ENCODE results near the gene GPBAR1.

Gene GPBAR1

GRCh38 chr2:218286570-218287459 is 26.0 kb downstream of the GPBAR1 start:
- no peak for FAIRE-seq

- FAIRE-seq: no peak
Observed at GRCh38 chr2:218289639-218290315, 29.0 kb downstream of the GPBAR1 start.

- no peak for FAIRE-seq
Observed at GRCh38 chr2:218290316-218291261, 29.8 kb downstream of the GPBAR1 start.

GRCh38 chr2:218291318-218292047 is 30.7 kb downstream of the GPBAR1 start:
- FAIRE-seq: no peak

GRCh38 chr2:218292048-218293014 is 31.5 kb downstream of the GPBAR1 start, which contains the start of gene TMBIM1:
Gene TMBIM1 (minus strand): TSS chr2:218292503. CDS start chr2:218282141, 10,362 bp downstream.
- FAIRE-seq: no peak

DNA sequence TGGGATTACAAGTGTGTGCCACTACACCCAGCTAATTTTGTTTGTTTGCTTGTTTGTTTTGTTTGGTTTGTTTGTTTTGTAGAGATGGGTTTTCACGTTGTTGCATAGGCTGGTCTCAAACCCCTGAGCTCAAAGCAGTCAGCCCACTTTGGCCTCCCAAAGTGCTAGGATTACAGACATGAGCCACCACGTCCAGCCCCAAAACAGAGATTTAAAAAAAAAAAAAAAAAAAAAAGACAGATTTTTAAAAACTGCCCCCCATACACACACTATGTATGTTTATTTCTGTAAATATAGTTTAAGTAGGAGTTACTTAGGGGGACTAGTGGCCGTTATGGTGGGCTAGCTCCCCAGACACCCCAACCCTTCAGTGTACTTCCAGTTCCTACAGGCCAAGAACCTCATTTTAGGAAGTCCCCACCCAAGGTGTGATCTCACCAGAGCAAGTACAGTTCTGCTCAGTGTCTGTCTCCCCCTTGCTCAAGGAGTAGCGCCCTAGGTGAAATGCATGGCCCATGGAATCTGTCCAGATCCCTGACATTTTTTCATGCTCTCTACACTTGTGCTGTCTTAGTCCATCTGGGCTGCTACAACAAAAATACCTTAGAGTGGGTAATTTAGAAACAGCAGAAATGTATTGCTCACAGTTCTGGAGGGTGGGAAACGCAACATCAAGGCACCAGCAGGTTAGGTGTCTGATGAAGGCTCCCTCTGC is 33.1 kb downstream of the GPBAR1 start:
- no peak for FAIRE-seq

- no peak for FAIRE-seq
Observed at GRCh38 chr2:218294430-218295022, 33.7 kb downstream of the GPBAR1 start.

GRCh38 chr2:218295029-218295428 is 34.2 kb downstream of the GPBAR1 start:
- FAIRE-seq: no peak

GRCh38 chr2:218296200-218296599 is 35.4 kb downstream of the GPBAR1 start:
- FAIRE-seq: no peak

DNA sequence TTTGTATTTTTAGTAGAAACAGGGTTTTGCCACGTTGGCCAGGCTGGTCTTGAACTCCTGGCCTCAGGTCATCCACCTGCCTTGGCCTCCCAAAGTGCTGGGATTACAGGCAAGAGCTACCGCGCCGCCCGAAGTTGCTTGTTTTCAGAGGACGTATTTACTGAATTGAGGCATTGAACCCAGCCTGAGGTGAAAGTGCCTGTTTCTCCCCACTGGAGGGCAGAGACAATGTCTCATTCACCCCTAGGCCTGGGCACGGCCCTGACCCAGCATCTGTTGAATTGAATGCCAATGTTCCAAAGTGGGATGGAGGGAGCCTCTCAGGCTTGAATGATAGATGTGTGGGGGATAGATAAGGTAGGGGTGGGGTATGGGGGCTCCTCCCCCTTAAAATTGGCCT is 36.0 kb downstream of the GPBAR1 start:
- FAIRE-seq: no peak

DNA sequence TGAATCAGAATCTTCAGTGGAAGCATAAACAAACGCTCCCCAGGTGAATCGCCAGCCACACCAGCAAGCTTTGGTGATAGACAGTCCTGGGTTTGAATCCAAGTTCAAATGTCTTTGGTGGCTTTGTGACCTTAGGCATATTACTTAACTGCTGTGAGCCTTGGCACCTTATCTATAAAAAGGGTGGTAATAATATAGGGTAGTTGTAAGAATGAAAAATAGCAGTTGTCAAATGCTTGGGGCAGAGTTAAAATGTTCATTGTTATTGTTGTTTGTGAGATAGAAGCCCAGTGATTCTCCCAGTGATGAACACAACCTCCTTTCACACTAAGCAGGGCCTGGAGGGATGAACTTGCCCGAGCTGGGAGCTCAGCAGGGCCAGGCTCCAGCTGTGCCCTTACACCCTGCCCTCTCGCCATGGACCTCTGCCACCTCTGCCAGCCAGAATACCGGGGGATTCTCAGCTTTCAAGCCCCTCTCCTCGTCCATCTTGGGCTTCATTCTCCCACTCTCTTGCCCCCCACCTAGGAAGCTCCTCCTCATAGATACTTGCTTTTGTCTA is 37.6 kb downstream of the GPBAR1 start:
- FAIRE-seq: no peak

GRCh38 chr2:218300141-218300540 is 39.3 kb downstream of the GPBAR1 start:
- FAIRE-seq: no peak

GRCh38 chr2:218301176-218301819 is 40.5 kb downstream of the GPBAR1 start:
- peak; percentile 85 for FAIRE-seq

- no peak for FAIRE-seq
Observed at GRCh38 chr2:218305383-218305782, 44.6 kb downstream of the GPBAR1 start.

DNA sequence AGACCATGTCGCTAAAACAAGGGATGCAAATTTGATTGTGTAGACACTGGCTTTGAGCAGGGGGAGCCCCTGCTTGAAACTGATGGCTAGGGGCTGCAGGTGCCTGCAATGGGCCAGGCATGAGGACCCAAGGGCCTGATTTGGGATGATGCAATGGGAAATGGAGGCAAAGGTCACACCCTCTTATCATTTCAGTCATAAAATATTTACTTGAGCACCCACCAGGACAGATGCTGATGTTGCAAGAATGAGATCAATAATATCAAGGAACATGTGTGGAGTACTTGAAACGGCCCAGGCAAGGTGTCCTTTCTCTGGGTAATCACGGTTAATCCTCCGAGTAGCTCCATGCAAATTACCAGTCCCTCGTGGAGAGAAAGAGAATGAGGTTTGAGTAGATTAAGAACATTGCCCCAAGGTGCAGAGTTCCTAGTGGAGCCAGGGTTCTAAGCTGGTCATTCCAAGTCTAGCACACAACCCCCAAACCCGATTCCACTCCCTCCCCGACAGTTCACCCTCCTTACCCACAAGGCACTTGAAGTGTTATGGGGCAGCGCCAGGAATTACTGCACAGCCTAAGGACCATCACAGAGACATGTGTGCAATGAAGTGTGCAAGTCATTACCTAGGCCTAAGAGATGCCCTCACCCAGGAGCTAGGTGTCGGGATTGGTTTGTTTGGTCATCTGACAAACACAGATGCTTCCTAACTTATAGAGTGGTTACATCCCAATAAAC is 45.5 kb downstream of the GPBAR1 start:
- FAIRE-seq: no peak

- no peak for FAIRE-seq
Observed at GRCh38 chr2:218307415-218308090, 46.7 kb downstream of the GPBAR1 start.

- no peak for FAIRE-seq
Observed at GRCh38 chr2:218310853-218311540, 50.2 kb downstream of the GPBAR1 start.

All from islet of Langerhans (tissue), 1 donor.